Measurements from ENCODE around the gene BCS1L. TPM values are rescaled to one million over a fixed set of nuclear protein-coding genes. Genes with fewer than 3 reads are reported as not detected.

BCS1L gene
- total and polyA plus RNA-seq, 2 experiments from 2014 or later, result 30.9 to 39.9 TPM

DNA sequence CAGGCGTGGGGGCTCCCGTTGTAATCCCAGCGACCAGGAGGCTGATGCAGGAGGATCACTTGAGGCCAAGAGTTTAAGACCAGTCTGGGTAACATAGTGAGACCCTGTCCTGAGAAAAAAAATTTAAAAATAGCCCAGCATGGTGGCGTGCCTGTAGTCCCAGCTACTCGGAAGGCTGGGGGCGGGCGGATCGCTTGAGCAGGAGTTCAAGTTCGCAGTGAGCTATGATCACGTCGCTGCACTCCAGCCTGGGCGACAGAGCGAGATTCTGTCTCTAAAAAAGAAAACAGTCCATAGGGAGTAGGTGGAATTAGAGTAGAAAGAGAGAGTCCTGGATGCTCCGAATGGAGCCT, 50.8 kb downstream of the BCS1L start:
- Histone ChIP-seq H3K4me2 (ENCODE audit: unreplicated experiment) (peak overlapping the region; percentile 80), H3K27me3 (replicated peaks; ENCODE audit: insufficient read depth) (no peaks in the 10 kb centered on the region), H2AFZ (peak overlapping the region; percentile 96), H3K27ac (no peak overlapping the region), H3K4me1 (ENCODE audit: insufficient read depth) (peaks cover 7% of the 10 kb centered on the region), H3F3A (ENCODE audit: insufficient read depth) (peaks cover 9% of the 10 kb centered on the region), H3K9ac (no peak overlapping the region), H3K79me2 (ENCODE audit: insufficient read depth) (peaks cover 40% of the 10 kb centered on the region), H4K20me1 (ENCODE audit: insufficient read depth) (no peaks in the 10 kb centered on the region), H3K9me3 (ENCODE audit: low read depth) (no peaks in the 10 kb centered on the region), H3K36me3 (ENCODE audit: low read depth) (no peaks in the 10 kb centered on the region), H3K4me3 (peak overlapping the region; percentile 86), H3K9me2 (ENCODE audit: insufficient read depth) (no peaks in the 10 kb centered on the region)
- DNase-seq, result no peak
- in situ Hi-C loops (cut with MboI), result no loop called here
- TF ChIP-seq EZH2phosphoT487 (IDR thresholded peaks at IDR 0.05; ENCODE audit: insufficient read depth, low read depth) (no peak), EZH2 (IDR thresholded peaks at IDR 0.05; ENCODE audit: insufficient read depth, poor library complexity, severe bottlenecking) (no peak)
- 40 to 44% methylated on average over 14 of the region's 14 CpGs for WGBS, 2 experiments (ENCODE audit: low coverage in 1 of 2, low lambda C conversion rate in 2 of 2, missing lambda C conversion rate in 2 of 2)

DNA sequence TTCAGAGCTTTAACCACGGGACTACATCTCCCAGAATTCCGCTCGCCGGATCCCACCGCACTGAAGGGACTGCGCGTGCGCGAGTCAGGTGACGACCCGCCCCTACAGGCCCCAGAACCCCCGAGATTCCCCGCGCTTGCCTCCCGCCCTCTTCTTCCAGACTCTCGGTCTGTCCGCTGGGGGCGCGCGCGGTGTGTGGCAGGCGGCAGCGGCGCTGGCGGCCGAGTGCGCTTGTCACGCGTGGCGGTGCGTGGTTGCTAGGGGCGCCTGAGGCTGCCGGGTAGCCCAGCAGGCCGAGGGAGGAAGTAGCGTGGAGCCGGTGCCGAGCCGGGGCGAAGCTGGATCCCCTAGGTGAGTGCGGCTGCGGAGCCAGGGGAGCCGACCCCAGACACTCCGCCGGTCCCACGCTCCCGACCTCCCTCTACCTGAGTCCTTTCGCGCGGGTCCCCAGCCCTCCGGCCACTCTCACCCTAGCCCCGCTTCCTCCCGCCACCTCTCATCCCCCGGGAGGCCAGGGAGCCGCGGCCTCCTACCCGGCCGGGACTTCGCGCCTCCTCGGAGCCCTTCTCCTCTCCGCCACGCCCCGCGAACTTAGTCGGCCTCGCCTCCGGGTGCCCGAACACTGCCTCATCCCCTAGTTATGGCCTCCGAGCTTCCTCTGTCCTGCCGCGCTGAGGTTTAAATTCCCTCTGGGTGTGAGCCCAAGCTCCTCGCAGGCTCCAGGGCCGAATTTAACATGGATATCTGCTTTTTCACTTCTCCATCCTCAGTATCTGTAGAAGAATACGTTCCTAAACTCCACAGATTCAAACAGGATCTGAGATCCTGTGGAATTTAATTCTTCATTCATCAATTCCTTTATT, 51.4 kb downstream of the BCS1L start, which contains the start of gene TTLL4:
Gene TTLL4 (plus strand): TSS at position 149 of the 863 bp plus-strand sequence. CDS start 26,842 bp downstream, outside the sequence.
- DNase-seq, result peak; percentile 99
- Histone ChIP-seq H2AFZ (peak within 1 kb of the TSS; percentile 96), H3K4me1 (ENCODE audit: insufficient read depth) (peaks cover 7% of the 10 kb centered on the region), H3K9ac (peak within 1 kb of the TSS; percentile 84), H3F3A (ENCODE audit: insufficient read depth) (peaks cover 9% of the 10 kb centered on the region), H3K9me2 (ENCODE audit: insufficient read depth) (no peaks in the 10 kb centered on the region), H3K9me3 (ENCODE audit: low read depth) (no peaks in the 10 kb centered on the region), H3K4me2 (ENCODE audit: unreplicated experiment) (peak within 1 kb of the TSS; percentile 96), H3K4me3 (peak within 1 kb of the TSS; percentile 86), H4K20me1 (ENCODE audit: insufficient read depth) (no peaks in the 10 kb centered on the region), H3K27ac (peak within 1 kb of the TSS; percentile 74), H3K79me2 (ENCODE audit: insufficient read depth) (peaks cover 46% of the 10 kb centered on the region), H3K27me3 (replicated peaks; ENCODE audit: insufficient read depth) (no peaks in the 10 kb centered on the region), H3K36me3 (ENCODE audit: low read depth) (no peaks in the 10 kb centered on the region)
- in situ Hi-C loops (cut with MboI), result no loop called here
- no peak for TF ChIP-seq EZH2phosphoT487 (IDR thresholded peaks at IDR 0.05; ENCODE audit: insufficient read depth, low read depth)
- TF ChIP-seq EZH2 (IDR thresholded peaks at IDR 0.05; ENCODE audit: insufficient read depth, poor library complexity, severe bottlenecking), result no peak
- WGBS, 2 experiments (ENCODE audit: low coverage in 1 of 2, low lambda C conversion rate in 2 of 2, missing lambda C conversion rate in 2 of 2), result 1 to 2% methylated on average over 51 to 61 of the region's 74 CpGs

DNA sequence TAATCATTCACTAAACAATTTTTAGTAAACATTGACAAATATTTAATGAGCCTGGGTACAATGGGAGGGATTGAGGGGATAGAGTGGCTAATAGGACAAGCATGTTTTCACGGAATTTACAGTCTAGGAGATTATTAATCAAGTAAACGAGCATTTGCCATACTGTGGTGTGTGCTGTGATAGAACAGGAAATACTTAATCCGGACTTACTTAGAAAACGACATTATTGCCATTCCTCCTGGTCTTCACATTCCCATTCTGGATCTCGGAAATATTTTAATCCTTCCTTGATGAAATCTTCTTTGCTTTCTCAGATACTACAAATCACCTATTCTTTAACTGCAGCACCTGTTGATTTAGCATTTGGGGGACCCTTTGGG, 52.1 kb downstream of the BCS1L start:
- H3K9me2 ChIP-seq (ENCODE audit: insufficient read depth), result no peaks in the 10 kb centered on the region
- H3F3A ChIP-seq (ENCODE audit: insufficient read depth), result peaks cover 9% of the 10 kb centered on the region
- no peaks in the 10 kb centered on the region for H3K27me3 ChIP-seq (replicated peaks; ENCODE audit: insufficient read depth)
- peak overlapping the region; percentile 84 for H3K9ac ChIP-seq
- H3K27ac ChIP-seq, result peak overlapping the region; percentile 74
- peaks cover 52% of the 10 kb centered on the region for H3K79me2 ChIP-seq (ENCODE audit: insufficient read depth)
- peak overlapping the region; percentile 96 for H3K4me2 ChIP-seq (ENCODE audit: unreplicated experiment)
- TF ChIP-seq EZH2phosphoT487 (IDR thresholded peaks at IDR 0.05; ENCODE audit: insufficient read depth, low read depth) (no peak), EZH2 (IDR thresholded peaks at IDR 0.05; ENCODE audit: insufficient read depth, poor library complexity, severe bottlenecking) (no peak)
- no peaks in the 10 kb centered on the region for H3K36me3 ChIP-seq (ENCODE audit: low read depth)
- no peaks in the 10 kb centered on the region for H3K9me3 ChIP-seq (ENCODE audit: low read depth)
- DNase-seq, result peak; percentile 32
- H3K4me3 ChIP-seq, result peak overlapping the region; percentile 86
- no peaks in the 10 kb centered on the region for H4K20me1 ChIP-seq (ENCODE audit: insufficient read depth)
- H2AFZ ChIP-seq, result peak overlapping the region; percentile 96
- in situ Hi-C loops (cut with MboI), result no loop called here
- H3K4me1 ChIP-seq (ENCODE audit: insufficient read depth), result peaks cover 7% of the 10 kb centered on the region
- WGBS, 2 experiments (ENCODE audit: low coverage in 1 of 2, low lambda C conversion rate in 2 of 2, missing lambda C conversion rate in 2 of 2), result 5 to 7% methylated on average over 5 of the region's 5 CpGs

Other genes with a start within 250 kb of the BCS1L start
- not detected in 2 replicates for gene VIL1, start 240.6 kb upstream of the BCS1L start, total RNA-seq (2014; rRNA removed; shearing (Covaris generic))
- not detected in 2 replicates for gene VIL1, start 240.6 kb upstream of the BCS1L start, polyA plus RNA-seq (2016; fragmentation: Nextera tagmentation; extraction: Ambion mirVana)
- gene USP37, start 91.3 kb upstream of the BCS1L start, total RNA-seq (2014; rRNA removed; shearing (Covaris generic)), result 6.6 and 6.7 TPM in 2 replicates
- 5.0 and 5.1 TPM in 2 replicates for gene USP37, start 91.3 kb upstream of the BCS1L start, polyA plus RNA-seq (2016; fragmentation: Nextera tagmentation; extraction: Ambion mirVana)
- 65.8 and 84.2 TPM in 2 replicates for gene CNOT9, start 90.8 kb upstream of the BCS1L start, total RNA-seq (2014; rRNA removed; shearing (Covaris generic))
- 32.3 and 34.8 TPM in 2 replicates for gene CNOT9, start 90.8 kb upstream of the BCS1L start, polyA plus RNA-seq (2016; fragmentation: Nextera tagmentation; extraction: Ambion mirVana)
- 0.51 and 1.3 TPM in 2 replicates for gene PLCD4, start 51.8 kb upstream of the BCS1L start, total RNA-seq (2014; rRNA removed; shearing (Covaris generic))
- gene PLCD4, start 51.8 kb upstream of the BCS1L start, polyA plus RNA-seq (2016; fragmentation: Nextera tagmentation; extraction: Ambion mirVana), result 1.6 TPM in 2 replicates
- 7.8 and 8.5 TPM in 2 replicates for gene ZNF142, start 60 bp upstream of the BCS1L start, total RNA-seq (2014; rRNA removed; shearing (Covaris generic))
- 6.6 and 11.5 TPM in 2 replicates for gene ZNF142, start 60 bp upstream of the BCS1L start, polyA plus RNA-seq (2016; fragmentation: Nextera tagmentation; extraction: Ambion mirVana)
- 31.7 and 37.4 TPM in 2 replicates for gene RNF25, start 12.3 kb downstream of the BCS1L start, total RNA-seq (2014; rRNA removed; shearing (Covaris generic))
- 37.8 and 41.1 TPM in 2 replicates for gene RNF25, start 12.3 kb downstream of the BCS1L start, polyA plus RNA-seq (2016; fragmentation: Nextera tagmentation; extraction: Ambion mirVana)
- gene STK36, start 12.4 kb downstream of the BCS1L start, total RNA-seq (2014; rRNA removed; shearing (Covaris generic)), result 17.5 and 24.5 TPM in 2 replicates
- 19.2 and 22.2 TPM in 2 replicates for gene STK36, start 12.4 kb downstream of the BCS1L start, polyA plus RNA-seq (2016; fragmentation: Nextera tagmentation; extraction: Ambion mirVana)
- 5.5 and 9.1 TPM in 2 replicates for gene TTLL4, start 51.2 kb downstream of the BCS1L start, total RNA-seq (2014; rRNA removed; shearing (Covaris generic))
- 7.3 and 7.7 TPM in 2 replicates for gene TTLL4, start 51.2 kb downstream of the BCS1L start, polyA plus RNA-seq (2016; fragmentation: Nextera tagmentation; extraction: Ambion mirVana)
- 3.9 and 4.1 TPM in 2 replicates for gene CYP27A1, start 122.5 kb downstream of the BCS1L start, total RNA-seq (2014; rRNA removed; shearing (Covaris generic))
- 2.9 and 3.7 TPM in 2 replicates for gene CYP27A1, start 122.5 kb downstream of the BCS1L start, polyA plus RNA-seq (2016; fragmentation: Nextera tagmentation; extraction: Ambion mirVana)
- not detected in 2 replicates for gene PRKAG3, start 172.1 kb downstream of the BCS1L start, total RNA-seq (2014; rRNA removed; shearing (Covaris generic))
- not detected in 2 replicates for gene PRKAG3, start 172.1 kb downstream of the BCS1L start, polyA plus RNA-seq (2016; fragmentation: Nextera tagmentation; extraction: Ambion mirVana)
- not detected in 2 replicates for gene WNT6, start 200.1 kb downstream of the BCS1L start, total RNA-seq (2014; rRNA removed; shearing (Covaris generic))
- not detected in 2 replicates for gene WNT6, start 200.1 kb downstream of the BCS1L start, polyA plus RNA-seq (2016; fragmentation: Nextera tagmentation; extraction: Ambion mirVana)
- not detected in 2 replicates for gene WNT10A, start 221.2 kb downstream of the BCS1L start, total RNA-seq (2014; rRNA removed; shearing (Covaris generic))
- not detected in 2 replicates for gene WNT10A, start 221.2 kb downstream of the BCS1L start, polyA plus RNA-seq (2016; fragmentation: Nextera tagmentation; extraction: Ambion mirVana)